Activated B cell treated with CpG ODN at 0.5 μM for 24 hours (primary cell): ENCODE results near the gene TPRKB. TPM values are rescaled to one million over a fixed set of nuclear protein-coding genes. Genes with fewer than 3 reads are reported as not detected.
"Not testable (repeated sequence)": the region's sequence is repeated elsewhere in the genome, so short reads cannot be mapped to it uniquely, and the experiment has no call there.

ENCODE experiments used
- ATAC-seq: fragments of 200-7000 bp; cut with Tn5 transposase; one replicate; pipeline ENCODE4 v1.10.0; 2021; ENCODE audit warnings: low read depth, mild to moderate bottlenecking, moderate library complexity
- CTCF ChIA-PET: fragments of 350-600 bp; sonication (Branson Sonifier 250); formaldehyde crosslinking; loops from one replicate; lab custom pipeline; 2021; ENCODE audit warnings: antibody characterized with exemption; lab: Charles Lee
- POLR2A ChIA-PET: fragments of 350-600 bp; sonication (Branson Sonifier 250); formaldehyde crosslinking; loops from one replicate; lab custom pipeline; 2021; ENCODE audit warnings: antibody characterized with exemption; lab: Charles Lee
- DNase-seq: peaks from one replicate; pipeline ENCODE4 v3.0.0; 2022
- H3K27ac Mint-ChIP-seq: one replicate; pipeline ENCODE4 v1.8.0; 2020; ENCODE audit warnings: mixed read lengths
- H3K27me3 Mint-ChIP-seq: one replicate; pipeline ENCODE4 v1.8.0; 2021; ENCODE audit warnings: mixed read lengths
- H3K36me3 Mint-ChIP-seq: one replicate; pipeline ENCODE4 v1.8.0; 2021; ENCODE audit warnings: low read depth, mixed read lengths
- H3K4me1 Mint-ChIP-seq: one replicate; pipeline ENCODE4 v1.8.0; 2021; ENCODE audit warnings: mixed read lengths
- H3K4me3 Mint-ChIP-seq: one replicate; pipeline ENCODE4 v1.8.0; 2020; ENCODE audit warnings: mild to moderate bottlenecking, mixed read lengths
- H3K9me3 Mint-ChIP-seq: one replicate; pipeline ENCODE4 v1.8.0; 2020; ENCODE audit warnings: mixed read lengths
- intact Hi-C: fragments of 100-400 bp; cut with micrococcal nuclease; formaldehyde crosslinking; loops from one replicate; pipeline ENCODE4 v1.15.1; 2024
- total RNA-seq: library from RNA; stranded (reverse); gene quantifications from 2 replicates; pipeline ENCODE4 v1.2.3, GENCODE V29; 2022
- TF ChIP-seq, protein P1 (sequence below): fragments of 200-600 bp; IDR thresholded peaks from one replicate; pipeline ENCODE4 v1.8.0; 2022; ENCODE audit warnings: antibody characterized with exemption, mild to moderate bottlenecking

The TPRKB gene
- total RNA-seq, 1 donor from 2014 or later, result 26.9 TPM

DNA sequence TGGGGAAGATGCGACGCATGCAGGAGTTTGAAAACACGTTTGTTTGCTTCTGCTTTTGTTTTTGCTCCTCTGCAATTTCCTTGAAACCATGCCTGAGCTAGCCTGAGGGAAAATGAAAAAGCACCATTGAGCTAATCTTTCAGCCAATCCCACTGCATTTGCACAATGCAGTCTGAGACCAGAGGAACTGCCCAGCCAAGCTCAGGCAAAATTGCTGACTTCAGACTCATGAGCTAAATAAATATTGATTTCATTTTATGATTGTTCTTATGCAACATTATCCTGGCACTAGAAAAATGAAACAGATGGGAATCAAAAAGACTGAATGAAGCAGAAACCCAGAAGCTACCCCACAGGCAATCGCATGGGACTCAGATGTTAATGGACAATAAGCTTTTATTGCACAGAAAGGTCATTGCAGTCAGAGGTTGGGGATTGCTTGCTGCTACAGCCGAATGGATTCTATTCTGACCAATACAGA is 37.0 kb downstream of the TPRKB start:
- no peaks in the 10 kb centered on the region for H3K9me3 Mint-ChIP-seq
- no peak overlapping the region for H3K4me3 Mint-ChIP-seq
- H3K36me3 Mint-ChIP-seq, result no peaks in the 10 kb centered on the region
- TF ChIP-seq, protein P1, sequence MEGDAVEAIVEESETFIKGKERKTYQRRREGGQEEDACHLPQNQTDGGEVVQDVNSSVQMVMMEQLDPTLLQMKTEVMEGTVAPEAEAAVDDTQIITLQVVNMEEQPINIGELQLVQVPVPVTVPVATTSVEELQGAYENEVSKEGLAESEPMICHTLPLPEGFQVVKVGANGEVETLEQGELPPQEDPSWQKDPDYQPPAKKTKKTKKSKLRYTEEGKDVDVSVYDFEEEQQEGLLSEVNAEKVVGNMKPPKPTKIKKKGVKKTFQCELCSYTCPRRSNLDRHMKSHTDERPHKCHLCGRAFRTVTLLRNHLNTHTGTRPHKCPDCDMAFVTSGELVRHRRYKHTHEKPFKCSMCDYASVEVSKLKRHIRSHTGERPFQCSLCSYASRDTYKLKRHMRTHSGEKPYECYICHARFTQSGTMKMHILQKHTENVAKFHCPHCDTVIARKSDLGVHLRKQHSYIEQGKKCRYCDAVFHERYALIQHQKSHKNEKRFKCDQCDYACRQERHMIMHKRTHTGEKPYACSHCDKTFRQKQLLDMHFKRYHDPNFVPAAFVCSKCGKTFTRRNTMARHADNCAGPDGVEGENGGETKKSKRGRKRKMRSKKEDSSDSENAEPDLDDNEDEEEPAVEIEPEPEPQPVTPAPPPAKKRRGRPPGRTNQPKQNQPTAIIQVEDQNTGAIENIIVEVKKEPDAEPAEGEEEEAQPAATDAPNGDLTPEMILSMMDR, result no peak
- ChIA-PET CTCF (no interaction called here), POLR2A (no interaction called here)
- DNase-seq, result no peak
- intact Hi-C loops, result no loop called here
- H3K27ac Mint-ChIP-seq, result no peak overlapping the region
- no peaks in the 10 kb centered on the region for H3K4me1 Mint-ChIP-seq
- peaks cover 28% of the 10 kb centered on the region for H3K27me3 Mint-ChIP-seq
- ATAC-seq, result no peak

DNA sequence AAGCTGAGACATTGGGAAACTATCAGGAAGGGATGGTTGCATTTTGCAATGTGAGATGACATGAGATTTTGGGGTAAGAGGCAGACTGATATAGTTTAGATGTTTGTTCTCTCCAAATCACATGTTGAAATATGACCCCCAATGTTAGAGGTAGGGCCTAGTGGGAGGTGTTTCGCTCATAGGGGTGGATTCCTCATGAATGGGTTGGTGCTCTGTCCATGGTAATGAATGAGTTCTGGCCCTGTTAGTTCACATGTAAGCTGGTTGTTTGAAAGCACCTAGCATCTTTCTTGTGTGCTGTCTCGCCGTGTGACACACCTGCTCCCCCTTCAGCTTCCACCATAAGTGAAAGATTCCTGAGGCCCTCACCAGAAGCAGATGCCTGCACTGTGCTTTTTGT is 37.7 kb downstream of the TPRKB start:
- Mint-ChIP-seq H3K27ac (no peak overlapping the region), H3K27me3 (peaks cover 21% of the 10 kb centered on the region), H3K4me3 (no peak overlapping the region), H3K9me3 (no peaks in the 10 kb centered on the region), H3K36me3 (no peaks in the 10 kb centered on the region), H3K4me1 (no peaks in the 10 kb centered on the region)
- TF ChIP-seq, protein P1, result no peak
- ATAC-seq, result no peak
- intact Hi-C loops, result no loop called here
- POLR2A ChIA-PET, result no interaction called here
- DNase-seq, result no peak
- CTCF ChIA-PET, result no interaction called here

- Mint-ChIP-seq H3K4me3 (no peak overlapping the region), H3K9me3 (no peaks in the 10 kb centered on the region), H3K4me1 (no peaks in the 10 kb centered on the region), H3K27ac (no peak overlapping the region), H3K36me3 (no peaks in the 10 kb centered on the region), H3K27me3 (peaks cover 16% of the 10 kb centered on the region)
- DNase-seq (no peak), ATAC-seq (no peak)
- TF ChIP-seq, protein P1, result no peak
- POLR2A ChIA-PET, result no interaction called here
- intact Hi-C loops, result no loop called here
- CTCF ChIA-PET, result no interaction called here
Measured at GRCh38 chr2:73698101-73698500, 39.0 kb downstream of the TPRKB start.

GRCh38 chr2:73697606-73698005 is 39.5 kb downstream of the TPRKB start:
- H3K9me3 Mint-ChIP-seq, result no peaks in the 10 kb centered on the region
- ATAC-seq (no peak), DNase-seq (no peak)
- H3K4me1 Mint-ChIP-seq, result no peaks in the 10 kb centered on the region
- POLR2A ChIA-PET, result no interaction called here
- intact Hi-C loops, result no loop called here
- TF ChIP-seq, protein P1, result no peak
- CTCF ChIA-PET, result no interaction called here
- no peak overlapping the region for H3K4me3 Mint-ChIP-seq
- H3K27me3 Mint-ChIP-seq, result peaks cover 14% of the 10 kb centered on the region
- no peak overlapping the region for H3K27ac Mint-ChIP-seq
- no peaks in the 10 kb centered on the region for H3K36me3 Mint-ChIP-seq

DNA sequence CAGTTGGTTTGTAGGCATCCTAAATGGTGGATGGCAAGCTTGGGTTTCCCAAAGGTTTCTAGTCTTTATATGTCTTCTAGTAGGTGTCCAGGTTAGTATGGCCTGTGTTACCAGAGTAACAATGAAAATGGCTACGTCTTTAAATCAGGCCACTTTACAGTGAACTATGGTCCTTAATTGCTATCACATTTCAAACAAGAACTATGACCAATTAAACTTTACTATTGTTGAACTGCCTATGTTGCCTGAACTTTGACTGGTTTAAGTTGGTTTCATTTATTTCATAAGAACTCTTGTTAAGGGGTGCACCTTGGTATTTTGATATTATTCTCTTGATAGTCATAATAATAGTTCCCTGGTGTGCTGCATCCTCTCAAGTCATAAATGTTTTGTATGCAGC is 40.2 kb downstream of the TPRKB start:
- POLR2A ChIA-PET, H3K9me3 Mint-ChIP-seq, H3K27ac Mint-ChIP-seq, CTCF ChIA-PET, H3K27me3 Mint-ChIP-seq, H3K4me1 Mint-ChIP-seq, H3K36me3 Mint-ChIP-seq, intact Hi-C loops, H3K4me3 Mint-ChIP-seq, DNase-seq, ATAC-seq: not testable (repeated sequence)

DNA sequence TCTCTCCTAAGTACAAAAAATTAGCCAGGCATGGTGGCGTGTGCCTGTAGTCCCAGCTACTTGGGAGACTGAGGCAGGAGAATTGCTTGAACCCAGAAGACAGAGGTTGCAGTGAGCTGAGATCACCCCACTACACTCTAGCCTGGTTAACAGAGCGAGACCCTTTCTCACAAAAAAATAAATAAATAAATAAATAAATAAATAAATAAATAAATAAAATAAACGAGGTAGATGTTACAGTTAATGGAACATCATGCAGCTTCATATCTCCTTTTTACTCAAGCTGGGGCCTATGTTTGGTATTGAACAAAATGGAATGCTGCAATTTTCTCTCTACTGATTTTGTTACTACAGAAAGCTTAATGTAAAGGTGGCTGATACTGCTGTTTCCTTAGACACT is 40.6 kb downstream of the TPRKB start:
- H3K4me1 Mint-ChIP-seq, H3K27me3 Mint-ChIP-seq, H3K4me3 Mint-ChIP-seq, H3K9me3 Mint-ChIP-seq, DNase-seq, ATAC-seq, H3K36me3 Mint-ChIP-seq, H3K27ac Mint-ChIP-seq, CTCF ChIA-PET, intact Hi-C loops, POLR2A ChIA-PET: not testable (repeated sequence)

DNA sequence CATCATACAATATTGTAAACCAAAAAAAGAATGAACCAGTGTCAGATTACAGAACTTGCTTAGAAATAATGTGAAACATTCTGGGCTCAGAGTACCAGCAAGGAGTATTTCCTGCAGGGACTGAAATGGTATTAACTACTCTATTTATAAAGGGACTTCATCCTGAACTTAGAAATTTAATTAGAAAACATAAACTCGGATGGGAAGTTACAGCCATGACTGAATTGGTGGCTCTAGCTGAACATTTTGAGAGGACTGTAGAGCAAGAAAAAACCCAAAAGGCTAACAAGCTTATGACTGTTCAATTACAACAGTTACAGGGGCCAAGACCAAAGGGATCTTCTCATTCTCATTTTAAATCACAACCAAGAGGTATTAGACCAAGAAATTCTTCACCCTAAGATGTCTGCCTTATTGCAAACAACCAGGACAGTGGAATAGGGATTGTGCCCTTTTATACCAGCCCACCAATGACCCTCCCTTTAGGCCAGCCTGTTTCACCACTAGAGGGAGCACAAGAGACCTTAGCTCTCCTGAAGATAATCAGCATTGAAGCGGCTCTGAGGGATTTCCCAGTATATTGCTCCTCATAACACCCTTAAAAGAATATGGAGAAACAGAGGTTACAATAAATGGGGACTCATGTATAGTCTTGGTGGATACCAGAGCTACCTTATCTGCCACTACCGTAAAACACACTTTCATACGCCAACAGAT is 46.6 kb downstream of the TPRKB start:
- DNase-seq, H3K4me1 Mint-ChIP-seq, POLR2A ChIA-PET, H3K27ac Mint-ChIP-seq, H3K27me3 Mint-ChIP-seq, CTCF ChIA-PET, H3K36me3 Mint-ChIP-seq, H3K9me3 Mint-ChIP-seq, H3K4me3 Mint-ChIP-seq: not testable (repeated sequence)
- ATAC-seq, result peak; percentile 62
- intact Hi-C loops, result loop anchor here (2.0 kb wide), 1 partner anchor 60 kb away; no protein-coding TSS in a partner anchor

DNA sequence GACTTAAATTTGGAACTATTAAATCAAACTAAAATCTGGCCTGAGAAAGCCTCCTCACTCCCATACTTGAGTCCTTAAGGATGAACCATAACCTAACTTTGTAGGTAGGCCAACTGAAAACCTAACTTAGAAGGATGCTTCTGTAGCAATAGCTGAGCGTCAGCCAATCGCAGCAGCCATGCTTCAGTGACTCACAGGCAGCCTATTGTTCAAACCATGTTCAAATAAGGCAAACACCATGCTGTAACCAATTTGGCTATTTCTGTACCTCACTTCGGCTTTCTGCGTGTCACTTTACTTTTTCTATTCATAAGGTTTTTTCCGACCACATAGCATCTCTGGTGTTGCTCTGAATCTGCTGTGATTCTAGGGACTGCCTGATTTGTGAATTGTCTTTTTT is 48.7 kb downstream of the TPRKB start:
- not testable (repeated sequence) for H3K4me1 Mint-ChIP-seq, H3K27ac Mint-ChIP-seq, H3K4me3 Mint-ChIP-seq

More for the DNA sequence above, 48.7 kb downstream of the TPRKB start:
- H3K9me3 Mint-ChIP-seq, DNase-seq, intact Hi-C loops, H3K27me3 Mint-ChIP-seq, ATAC-seq, H3K36me3 Mint-ChIP-seq, CTCF ChIA-PET: not testable (repeated sequence)
- POLR2A ChIA-PET, result interaction anchor here (0.7 kb wide), 1 partner anchor 282 kb away, joined by 3 read pairs; no protein-coding TSS in a partner anchor
